GM19025 (cell line): Measurements from ENCODE around the gene PDE4D.
"Not testable (repeated sequence)": the region's sequence is repeated elsewhere in the genome, so short reads cannot be mapped to it uniquely, and the experiment has no call there.

Experiments
- ATAC-seq: cut with Tn5 transposase; IDR thresholded peaks from one replicate; pipeline ENCODE4 v1.9.1; 2021; ENCODE audit warnings: mild to moderate bottlenecking, low read depth, moderate library complexity; ENCODE audit not compliant: unreplicated experiment

PDE4D gene

DNA sequence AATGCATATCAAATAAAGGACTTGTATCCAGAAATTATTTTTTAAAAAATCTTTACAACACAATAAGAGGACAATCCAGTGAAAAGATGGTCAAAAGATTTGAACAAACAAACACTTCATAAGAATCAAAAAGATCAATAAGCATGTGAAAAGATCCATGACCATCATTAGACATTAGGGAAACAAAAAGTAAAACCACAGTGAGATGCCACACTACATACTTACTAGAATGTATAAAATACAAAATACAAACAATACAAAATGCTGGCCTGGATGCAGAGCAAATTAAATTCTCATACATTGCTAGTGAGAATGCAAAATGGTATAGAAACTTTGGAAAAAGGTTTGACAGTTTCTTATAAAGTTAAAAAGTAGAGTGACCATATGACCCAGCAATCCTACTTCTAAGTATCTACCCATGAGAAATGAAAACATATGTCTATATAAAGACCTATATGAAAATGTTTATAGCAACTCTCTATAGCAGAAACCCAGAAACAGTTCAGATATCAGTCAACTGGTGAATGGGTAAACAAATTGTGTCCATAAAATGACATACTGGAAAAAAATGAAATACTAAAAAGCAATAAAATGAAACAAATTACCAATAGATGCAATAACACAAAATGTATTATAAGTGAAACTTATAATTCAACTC lies 884.6 kb downstream of the PDE4D start:
- no peak for ATAC-seq

DNA sequence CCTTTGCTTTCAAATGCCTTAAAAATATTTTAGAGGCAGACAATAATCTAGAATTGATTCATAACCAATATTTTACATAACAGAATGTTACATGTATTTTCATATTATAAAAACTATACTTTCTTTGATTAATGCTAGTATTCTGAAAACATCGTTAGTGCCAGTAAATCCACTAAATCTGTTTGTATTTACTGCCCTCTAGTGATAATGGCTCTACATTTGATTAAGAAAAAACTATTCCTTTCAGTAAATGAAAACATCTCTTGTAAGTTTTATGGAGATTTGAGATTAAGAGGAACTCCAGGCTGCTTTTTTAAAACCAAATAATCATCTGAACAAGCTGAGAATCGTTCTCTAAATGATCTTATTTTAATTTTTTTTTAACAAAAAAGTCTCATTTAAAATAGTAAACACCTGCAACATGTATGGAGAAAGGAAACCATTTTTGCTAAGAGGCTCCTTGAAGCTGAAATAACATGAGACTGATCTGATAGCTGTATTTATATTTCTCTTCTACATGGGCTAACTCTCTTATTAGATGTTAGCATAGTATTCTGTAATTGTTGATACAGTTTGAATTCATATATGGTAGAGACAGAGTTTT lies 886.0 kb downstream of the PDE4D start:
- ATAC-seq: no peak

DNA sequence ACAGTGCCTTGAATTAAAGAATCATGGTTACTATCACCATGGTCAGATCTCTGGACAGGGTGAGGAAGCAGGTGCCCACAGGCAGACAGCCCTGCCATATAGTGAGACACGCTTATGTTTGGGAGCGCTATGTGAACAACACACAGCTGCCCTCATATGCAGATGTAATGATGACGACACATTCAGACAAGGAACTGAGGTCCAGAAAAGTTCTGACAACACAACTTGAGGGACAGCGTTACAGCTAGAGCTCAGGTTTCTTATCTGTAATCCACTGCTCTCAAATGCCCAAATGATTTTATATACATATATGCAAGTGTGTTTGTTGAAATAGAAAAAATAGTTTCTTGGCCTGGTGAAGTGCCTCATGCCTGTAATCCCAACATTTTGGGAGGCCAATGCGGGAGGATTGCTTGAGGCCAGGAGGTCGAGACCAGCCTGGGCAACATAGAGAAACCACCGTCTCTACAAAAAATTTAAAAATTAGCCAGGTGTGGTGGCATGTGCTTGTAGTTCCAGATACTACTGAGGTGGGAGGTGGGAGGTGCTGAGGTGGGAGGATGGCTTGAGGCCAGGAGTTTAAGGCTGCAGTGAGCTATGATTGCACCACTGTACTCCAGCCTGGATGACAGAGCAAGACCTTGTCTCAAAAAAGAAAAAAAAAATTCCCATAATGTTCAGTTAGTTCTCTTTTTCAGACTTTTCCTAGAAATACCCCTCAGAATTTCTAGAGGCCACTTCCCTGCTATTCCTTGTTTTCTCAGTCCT lies 887.4 kb downstream of the PDE4D start:
- ATAC-seq: no peak

DNA sequence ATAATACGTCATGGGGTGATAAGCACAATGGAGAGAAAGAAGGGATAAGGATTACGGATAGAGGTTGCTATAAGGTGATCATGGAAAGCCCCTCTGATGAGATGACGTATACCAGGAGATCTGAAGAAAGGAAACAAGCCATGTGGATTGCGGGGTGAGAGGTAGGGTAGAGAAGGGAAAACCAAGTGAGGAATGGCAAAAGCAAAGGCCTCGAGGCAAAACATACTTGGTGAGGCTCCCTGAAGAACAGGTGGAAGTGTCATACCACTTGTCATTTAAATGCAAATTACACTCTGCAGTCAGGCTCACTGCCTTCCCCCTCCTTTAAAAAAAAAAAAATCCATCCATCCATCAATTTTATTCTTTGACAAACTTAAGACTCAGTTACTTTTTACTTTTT lies 889.9 kb downstream of the PDE4D start:
- no peak for ATAC-seq

DNA sequence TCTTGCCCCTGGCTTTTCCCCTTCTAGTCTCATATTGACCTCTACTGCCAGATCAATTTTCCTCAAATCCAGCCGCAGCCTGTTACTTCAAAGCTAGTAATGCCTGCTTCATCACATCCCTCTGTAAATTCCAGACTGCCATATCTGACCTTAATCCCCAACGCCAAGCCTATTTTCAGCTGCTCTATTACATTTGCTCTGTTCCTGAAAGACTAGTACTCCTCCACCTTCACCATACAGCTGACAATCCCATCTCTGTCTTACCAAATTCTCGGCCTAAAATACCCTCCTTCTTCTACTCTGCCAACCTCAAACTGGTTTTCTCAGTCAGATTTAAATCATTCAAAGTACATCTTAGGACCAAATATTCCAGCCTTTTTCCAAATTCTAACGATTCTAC lies 890.4 kb downstream of the PDE4D start:
- no peak for ATAC-seq

DNA sequence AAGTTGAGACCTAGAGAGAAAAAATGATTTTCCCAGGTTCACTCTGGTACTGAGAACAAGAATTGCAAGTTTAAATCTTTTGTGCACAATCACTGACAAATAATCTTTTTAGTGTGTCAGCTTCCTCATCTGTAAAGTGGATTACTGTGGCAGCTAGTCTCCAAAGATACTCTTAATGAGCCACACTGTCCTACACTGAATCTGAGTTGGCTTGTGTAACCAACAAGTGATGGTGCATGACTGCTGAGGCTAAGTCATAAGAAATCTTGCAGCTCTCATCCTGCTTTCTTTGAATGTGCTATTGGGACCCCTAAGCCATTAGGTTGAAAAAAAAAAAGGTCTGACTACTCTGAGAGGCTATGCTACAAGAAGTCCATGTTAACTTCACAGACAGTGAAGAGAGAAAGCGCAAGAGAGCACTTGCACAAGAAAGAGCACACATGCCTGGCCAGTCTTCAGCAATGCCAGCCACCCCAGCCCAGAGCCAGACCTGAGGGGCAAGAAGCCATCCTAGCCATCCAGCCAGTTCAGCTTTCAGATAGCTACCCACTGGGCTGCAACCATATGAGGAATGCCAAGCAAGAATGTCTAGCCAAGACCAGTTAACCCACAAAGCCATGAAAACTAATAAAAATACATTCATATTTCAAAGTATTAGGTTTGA lies 891.2 kb downstream of the PDE4D start:
- ATAC-seq: no peak

DNA sequence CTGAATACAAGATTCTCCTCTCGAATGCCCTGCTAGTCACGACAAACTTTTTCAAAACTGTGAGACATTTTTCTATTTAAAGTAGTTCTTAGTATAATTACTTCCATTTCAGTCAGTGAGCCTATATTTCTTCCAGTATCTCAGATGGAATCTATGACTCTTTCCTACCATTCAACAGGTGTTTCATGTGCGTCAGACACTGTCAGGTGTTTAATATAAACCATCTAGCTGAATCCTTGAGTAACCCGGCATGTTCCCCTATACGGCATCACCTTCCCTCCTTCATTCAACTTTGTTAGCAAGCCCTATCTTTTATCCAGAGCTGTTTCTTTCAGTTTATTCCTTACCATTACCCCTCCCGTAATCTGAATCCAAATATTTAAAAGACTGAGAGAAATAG lies 891.8 kb downstream of the PDE4D start:
- ATAC-seq: no peak

DNA sequence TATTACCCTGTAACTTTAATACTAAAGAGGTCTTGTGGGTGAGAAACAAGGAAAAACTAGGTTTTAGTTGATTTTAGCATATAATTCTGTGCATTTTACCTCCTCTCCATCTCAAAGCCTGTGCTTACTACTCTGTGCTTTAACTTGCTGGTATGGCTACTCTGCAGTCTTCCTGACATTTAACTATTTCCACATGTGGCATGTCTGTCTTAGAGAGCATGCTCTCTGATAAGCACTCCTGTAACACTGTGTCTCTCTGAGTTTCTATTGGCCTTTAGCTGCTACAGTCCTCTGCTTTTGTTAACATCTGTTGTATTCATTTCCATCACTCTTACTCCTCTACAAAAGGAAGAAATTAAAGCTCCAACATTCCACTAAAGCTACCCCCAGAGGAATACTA lies 892.4 kb downstream of the PDE4D start:
- no peak for ATAC-seq

DNA sequence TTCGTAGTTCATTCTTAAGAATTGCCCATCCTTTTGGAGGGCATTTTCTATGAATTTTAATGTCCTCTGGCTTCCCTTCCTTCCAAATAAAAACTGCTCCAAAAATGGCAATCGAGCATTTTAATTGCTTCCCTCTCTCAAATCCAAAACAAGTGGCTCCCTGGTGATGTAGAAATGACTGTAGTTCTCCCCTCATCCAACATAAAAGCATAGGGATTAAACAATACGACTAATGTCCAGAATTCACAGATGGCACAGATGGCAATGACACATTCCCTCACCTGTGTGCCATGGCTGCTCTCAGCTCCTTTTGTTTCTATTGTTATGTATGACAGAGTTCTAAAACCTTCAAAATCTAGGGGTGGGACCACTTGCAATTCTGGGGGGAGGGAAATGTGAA lies 893.3 kb downstream of the PDE4D start:
- no peak for ATAC-seq

DNA sequence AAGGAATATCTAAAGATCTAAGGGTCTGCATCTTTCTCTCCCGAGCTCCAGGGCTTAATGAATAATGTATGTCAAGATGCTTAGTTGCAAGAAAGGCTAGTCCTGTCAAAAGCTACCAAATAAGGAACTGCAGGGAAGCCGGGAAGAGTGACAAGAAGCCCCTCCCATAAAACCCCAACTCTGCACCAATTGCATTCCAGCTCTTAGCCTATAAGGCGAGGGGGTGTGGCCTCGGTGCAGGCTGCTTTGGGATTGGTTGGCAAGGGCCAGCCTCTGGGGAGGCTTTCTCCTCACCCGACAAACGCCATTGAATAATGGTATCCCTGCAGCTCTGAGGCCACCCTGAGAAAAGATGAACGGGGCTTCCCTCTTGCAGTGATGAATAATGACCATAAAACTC lies 893.7 kb downstream of the PDE4D start:
- no peak for ATAC-seq

DNA sequence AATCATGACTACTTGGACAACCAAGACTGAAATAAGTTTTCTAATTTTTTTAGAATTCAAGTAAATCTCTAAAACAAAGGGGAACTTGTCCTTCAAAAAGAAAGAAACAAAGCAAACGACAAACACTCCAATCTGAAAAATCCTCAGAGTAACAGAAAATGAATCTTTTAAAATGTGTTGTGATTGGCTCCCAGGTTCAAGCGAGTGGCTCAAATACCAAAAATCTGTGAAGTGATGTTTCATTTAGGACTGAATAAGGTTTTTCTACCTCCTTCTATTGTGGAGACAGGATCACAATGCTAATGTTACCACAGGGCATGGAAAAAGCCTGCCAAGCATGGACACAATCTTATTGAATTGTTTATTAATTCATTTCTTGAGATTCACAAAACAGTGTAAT lies 895.0 kb downstream of the PDE4D start:
- no peak for ATAC-seq

DNA sequence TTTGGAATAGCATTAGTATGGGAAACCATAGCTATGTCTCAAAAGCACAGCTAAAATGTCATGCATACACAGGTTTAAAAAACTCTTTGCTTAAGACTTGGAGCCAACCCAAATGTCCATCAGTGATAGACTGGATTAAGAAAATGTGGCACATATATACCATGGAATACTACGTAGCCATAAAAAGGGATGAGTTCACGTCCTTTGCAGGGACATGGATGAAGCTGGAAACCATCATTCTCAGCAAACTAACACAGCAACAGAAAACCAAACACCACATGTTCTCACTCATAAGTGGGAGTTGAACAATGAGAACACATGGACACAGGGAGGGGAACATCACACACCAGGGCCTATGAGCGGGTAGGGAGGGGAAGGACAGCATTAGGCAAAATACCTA lies 897.7 kb downstream of the PDE4D start:
- ATAC-seq: not testable (repeated sequence)

DNA sequence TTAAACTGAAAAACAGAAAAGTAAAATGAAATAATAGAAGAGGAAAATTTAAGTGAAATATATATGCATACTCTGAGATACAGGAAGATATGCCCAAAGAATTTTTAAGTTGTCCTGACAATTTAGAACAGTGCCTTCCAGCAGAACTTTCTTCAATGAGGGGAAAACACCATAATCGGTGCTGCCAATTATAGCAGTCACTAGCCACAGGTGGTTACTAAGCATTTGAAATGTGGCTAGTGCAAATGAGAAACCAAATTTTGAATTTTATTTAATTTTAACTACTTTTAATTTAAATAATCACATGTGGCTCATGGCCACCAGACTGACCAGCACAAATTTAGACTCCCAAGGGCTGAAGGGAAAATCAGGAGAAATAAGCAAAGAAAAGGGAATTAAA lies 900.1 kb downstream of the PDE4D start:
- ATAC-seq: no peak

DNA sequence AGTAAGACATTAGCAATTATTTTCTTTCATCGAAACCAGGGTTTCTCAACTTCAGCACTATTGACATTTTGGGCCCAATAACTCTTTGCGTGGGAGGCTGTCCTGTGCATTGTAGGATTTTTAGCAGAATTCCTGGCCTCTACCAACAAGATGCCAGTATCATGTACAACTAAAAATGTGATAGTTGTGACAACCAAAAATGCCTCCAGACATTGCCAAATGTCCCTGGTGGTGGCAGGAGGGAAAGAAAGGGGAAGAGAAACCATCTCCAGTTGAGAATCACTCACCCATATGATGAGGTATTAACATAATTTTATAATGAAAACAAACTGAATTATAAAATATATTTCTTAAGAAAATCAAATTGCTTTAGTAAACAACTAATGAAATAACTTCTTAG lies 904.6 kb downstream of the PDE4D start:
- ATAC-seq: no peak

DNA sequence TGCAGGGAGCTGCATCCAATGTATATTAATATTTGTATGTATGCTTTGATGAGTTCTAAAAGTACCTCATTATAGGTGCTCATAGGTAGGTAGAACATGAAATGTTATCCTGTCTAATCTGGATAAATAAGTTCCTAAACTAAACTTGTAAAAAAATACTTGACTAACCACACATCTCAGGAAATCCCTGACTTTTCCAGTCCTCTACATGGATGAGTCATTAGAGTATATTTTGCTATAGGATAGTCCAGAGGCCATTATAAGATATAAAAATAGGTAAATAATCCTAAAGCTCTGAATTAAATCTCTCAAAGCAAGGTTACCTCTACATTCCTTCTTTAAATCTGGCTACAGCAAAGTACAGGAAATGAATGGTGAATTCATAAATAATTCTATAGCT lies 906.3 kb downstream of the PDE4D start:
- no peak for ATAC-seq

DNA sequence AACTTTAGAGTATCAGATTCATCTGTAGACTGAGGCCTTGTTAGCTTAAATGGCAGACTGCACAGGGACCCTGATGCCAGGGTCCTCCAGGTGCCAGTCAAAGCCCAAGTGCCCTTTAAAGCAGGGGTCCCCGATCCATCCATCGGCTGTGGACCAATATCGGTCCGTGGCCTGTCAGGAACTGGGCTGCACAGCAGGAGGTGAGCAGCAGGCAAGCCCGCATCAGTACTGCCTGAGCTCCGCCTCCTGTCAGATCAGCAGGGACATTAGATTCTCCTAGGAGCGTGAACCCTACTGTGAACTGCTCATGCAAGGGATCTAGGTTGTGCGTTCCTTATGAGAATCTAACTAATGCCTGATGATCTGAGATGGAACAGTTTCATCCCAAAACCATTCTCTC lies 907.2 kb downstream of the PDE4D start:
- no peak for ATAC-seq

DNA sequence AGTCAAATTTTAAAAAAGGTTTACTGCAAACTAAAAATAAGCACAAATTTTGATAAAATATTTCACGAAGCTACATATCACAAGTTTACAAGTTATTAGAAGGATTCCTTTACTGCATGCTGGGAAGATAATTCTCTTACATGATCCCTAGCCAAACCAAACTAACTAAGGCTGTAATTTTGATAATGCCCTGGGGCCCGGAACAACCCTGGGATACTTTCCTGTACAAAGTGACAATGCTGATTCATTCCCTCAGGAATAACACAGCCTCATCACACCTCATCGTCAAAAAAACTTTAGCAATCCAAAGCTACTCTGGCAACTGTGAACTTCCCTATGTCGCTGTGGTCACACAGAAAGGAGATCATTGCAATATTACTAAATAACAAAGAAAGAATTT lies 907.8 kb downstream of the PDE4D start:
- no peak for ATAC-seq

DNA sequence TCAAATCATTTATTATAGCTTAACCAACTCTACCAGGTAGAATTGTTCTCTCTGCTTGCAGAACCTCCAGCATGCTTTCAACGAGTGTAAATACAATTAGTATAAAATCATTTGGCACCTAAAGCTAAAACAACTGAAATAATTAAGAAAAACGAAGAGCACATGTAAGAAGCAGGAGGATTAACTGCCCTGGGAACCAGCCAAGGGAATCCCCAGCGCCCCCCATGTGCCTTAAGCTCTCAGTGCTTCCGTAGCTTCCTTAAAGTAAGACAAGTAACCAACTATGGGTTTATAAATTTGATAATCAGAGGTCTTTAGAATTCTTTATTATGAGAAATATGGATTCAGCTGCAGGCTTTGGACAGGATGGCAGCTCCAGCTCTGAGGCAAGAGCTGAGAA lies 908.2 kb downstream of the PDE4D start:
- no peak for ATAC-seq

DNA sequence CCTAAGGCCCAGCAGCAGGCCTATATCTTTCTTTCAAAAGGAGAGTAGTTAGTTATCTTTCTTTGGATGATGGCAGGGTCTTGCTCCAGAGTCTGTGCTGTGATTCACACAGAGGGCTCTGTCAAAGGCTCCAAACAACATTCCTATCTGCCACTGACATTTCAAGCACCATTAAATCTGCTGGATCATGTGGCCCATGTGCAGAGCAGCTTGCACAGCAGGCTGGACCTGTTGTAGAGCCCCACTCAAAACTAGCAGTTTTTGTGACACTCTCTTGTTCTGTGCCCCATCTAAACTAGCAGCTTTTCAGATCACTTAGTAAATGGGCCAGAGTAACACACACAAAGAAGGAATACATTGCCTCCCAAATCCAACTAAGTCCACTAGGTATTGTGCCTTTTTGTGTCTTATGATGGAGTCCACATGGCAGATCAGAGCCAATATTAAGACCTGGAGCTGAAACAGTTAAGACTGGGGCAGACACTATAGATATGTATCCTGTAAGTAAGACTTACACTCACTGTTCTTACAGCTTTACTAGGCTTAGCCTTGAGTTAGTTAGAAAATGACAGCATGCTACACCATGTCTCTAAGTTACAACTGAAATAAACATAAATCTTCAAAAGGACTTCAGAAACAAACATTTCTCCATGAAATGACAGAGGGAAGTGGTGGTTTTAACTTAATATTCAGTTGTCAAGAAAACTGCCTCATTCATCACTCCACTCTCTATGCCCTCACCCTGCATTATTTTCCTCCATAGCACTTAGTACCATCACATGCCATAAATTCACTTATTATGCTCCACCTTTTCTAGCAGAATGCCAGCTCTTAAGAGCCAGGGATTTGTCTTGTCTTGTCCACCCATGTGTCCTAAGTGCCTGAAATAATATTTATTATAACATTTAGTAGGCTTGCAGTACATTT lies 909.7 kb downstream of the PDE4D start:
- ATAC-seq: no peak

DNA sequence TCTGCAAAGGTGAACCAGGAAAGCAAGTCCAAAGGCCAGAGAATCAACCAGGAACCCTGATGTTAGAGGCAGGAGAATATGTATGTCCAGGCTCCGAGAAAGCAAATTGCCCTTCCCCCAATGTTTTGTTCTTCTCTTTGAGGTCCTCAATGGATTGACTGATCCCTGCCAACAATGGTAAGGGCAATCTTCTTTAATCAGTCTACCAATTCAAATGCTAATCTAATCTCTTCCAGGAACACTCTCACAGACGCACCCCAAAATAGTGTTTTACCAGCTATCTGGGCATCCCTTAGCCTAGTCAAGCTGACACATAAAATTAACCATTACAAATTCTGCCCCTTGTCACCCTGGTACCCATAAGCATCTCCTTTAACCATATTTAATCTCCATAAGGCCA lies 912.6 kb downstream of the PDE4D start:
- ATAC-seq: no peak
